B cell (primary cell): ENCODE data around the gene NTM.

Source experiments
- CTCF ChIP-seq: fragments of 200-600 bp; IDR thresholded peaks from one replicate; pipeline ENCODE4 v1.8.0; 2022; ENCODE audit warnings: antibody characterized with exemption, mild to moderate bottlenecking
- EZH2 ChIP-seq: IDR thresholded peaks from 2 replicates; pipeline ENCODE4 v1.6.1; 2012; ENCODE audit warnings: borderline replicate concordance, low read depth, mild to moderate bottlenecking, moderate library complexity, low read length; ENCODE audit not compliant: insufficient read depth, poor library complexity, severe bottlenecking

- TF ChIP-seq CTCF (no peak), EZH2 (no peak)
Measured at GRCh38 chr11:132154781-132155180, 784.4 kb downstream of the NTM start.
